ENCODE measurements around the gene ZNF544. TPM values are rescaled to one million over a fixed set of nuclear protein-coding genes. Genes with fewer than 3 reads are reported as not detected.
A peak's percentile ranks its signal among the peaks of the same experiment; 100 is the strongest.
"Not testable (repeated sequence)": the region's sequence is repeated elsewhere in the genome, so short reads cannot be mapped to it uniquely, and the experiment has no call there.

Gene ZNF544
- total RNA-seq, 1 experiment from 2014 or later = 64.3 TPM

- no peak for DNase-seq (ENCODE audit: low spot score)
- in situ Hi-C loops (cut with HindIII; ENCODE audit: low sequenced_read_pairs) = no loop called here
Observed at GRCh38 chr19:58294743-58295374, 66.1 kb downstream of the ZNF544 start.

DNA sequence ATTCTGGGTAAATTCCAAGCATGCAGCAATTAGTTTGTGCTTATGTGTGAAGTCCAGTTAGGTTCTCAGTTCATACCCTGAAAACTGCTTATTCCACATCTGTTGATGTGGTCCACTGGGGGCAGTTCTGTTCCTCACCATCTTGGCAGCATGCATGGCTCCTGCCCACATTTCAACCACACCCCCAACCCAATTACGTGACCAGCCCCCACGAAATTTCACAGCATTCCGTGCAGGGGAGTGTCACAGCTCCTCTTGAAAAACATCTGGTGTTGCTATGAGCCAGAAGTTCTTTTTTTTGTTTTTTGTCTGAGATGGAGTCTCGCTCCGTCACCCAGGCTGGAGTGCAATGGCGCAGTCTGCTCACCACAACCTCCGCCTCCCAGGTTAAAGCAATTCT lies 67.4 kb downstream of the ZNF544 start:
- no peak for DNase-seq (ENCODE audit: low spot score)
- in situ Hi-C loops (cut with HindIII; ENCODE audit: low sequenced_read_pairs) = no loop called here

- in situ Hi-C loops (cut with HindIII; ENCODE audit: low sequenced_read_pairs) = no loop called here
- DNase-seq (ENCODE audit: low spot score) = no peak
Observed at GRCh38 chr19:58300620-58301019, 71.9 kb downstream of the ZNF544 start.

GRCh38 chr19:58304255-58304654 lies 75.5 kb downstream of the ZNF544 start:
- DNase-seq (ENCODE audit: low spot score) = no peak
- in situ Hi-C loops (cut with HindIII; ENCODE audit: low sequenced_read_pairs) = no loop called here

DNA sequence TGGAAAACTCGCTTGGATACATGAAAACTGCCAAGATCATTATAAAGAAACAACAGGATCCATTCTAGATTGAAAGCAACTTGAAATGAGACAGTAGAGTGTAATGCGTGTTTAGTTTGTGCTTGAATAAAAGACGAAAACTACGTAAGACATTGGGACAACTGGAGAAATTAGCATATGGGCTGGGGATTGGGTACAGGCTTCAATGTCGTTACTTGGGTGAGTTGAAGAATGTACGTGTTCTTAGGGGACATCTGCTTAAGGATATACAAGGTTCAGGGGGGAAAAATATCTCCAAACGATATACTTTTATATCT lies 76.0 kb downstream of the ZNF544 start:
- in situ Hi-C loops (cut with HindIII; ENCODE audit: low sequenced_read_pairs) = no loop called here
- no peak for DNase-seq (ENCODE audit: low spot score)

- peak; percentile 99 for DNase-seq (ENCODE audit: low spot score)
- in situ Hi-C loops (cut with HindIII; ENCODE audit: low sequenced_read_pairs) = no loop called here
Observed at GRCh38 chr19:58305065-58305931, 76.6 kb downstream of the ZNF544 start, which contains the start of gene ERVK3-1. Gene ERVK3-1, plus strand, starts transcription at chr19:58305377. Its CDS starts 6,792 bp downstream, at chr19:58312169.

DNA sequence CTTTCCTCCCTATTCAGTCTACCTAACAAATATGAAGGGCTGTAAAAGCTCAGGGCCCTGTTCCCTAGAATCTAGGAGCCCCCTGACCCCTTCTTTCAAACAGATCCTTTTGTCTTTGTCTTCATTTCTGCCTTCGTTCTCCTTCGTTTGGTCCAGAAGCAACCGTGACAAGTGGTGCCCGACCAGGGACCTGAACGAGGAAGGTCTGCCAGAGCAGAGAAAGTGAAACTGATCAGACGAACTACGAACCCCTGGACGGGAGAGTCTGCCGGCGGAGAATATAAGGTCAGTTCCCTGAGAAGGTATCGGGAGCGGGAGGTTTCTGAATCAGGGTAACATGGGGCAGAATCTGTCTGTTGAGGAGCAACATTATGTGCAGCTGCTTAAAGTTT lies 77.2 kb downstream of the ZNF544 start:
- DNase-seq (ENCODE audit: low spot score) = no peak
- in situ Hi-C loops (cut with HindIII; ENCODE audit: low sequenced_read_pairs) = no loop called here

DNA sequence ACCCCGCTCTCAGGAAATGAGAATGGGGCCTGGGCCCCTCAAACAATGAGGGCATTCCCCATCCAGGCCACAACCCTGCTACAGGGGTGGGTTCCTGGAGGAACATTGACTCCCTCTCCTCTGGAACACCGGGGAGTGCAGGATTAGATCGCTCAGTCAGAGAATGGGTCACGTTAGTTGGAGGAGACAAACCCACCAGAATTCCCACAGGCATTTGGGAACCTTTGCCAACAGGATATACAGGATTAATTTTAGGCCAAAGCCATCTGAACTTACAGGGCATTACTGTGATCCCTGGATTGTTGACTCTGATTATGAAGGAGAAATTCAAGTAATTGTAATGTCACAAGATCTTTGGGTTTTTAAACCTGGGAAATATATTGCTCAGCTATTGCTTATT lies 79.0 kb downstream of the ZNF544 start:
- no peak for DNase-seq (ENCODE audit: low spot score)
- in situ Hi-C loops (cut with HindIII; ENCODE audit: low sequenced_read_pairs) = no loop called here

GRCh38 chr19:58310685-58311084 lies 82.0 kb downstream of the ZNF544 start:
- peak; percentile 63 for DNase-seq (ENCODE audit: low spot score)
- in situ Hi-C loops (cut with HindIII; ENCODE audit: low sequenced_read_pairs) = not testable (repeated sequence)

DNA sequence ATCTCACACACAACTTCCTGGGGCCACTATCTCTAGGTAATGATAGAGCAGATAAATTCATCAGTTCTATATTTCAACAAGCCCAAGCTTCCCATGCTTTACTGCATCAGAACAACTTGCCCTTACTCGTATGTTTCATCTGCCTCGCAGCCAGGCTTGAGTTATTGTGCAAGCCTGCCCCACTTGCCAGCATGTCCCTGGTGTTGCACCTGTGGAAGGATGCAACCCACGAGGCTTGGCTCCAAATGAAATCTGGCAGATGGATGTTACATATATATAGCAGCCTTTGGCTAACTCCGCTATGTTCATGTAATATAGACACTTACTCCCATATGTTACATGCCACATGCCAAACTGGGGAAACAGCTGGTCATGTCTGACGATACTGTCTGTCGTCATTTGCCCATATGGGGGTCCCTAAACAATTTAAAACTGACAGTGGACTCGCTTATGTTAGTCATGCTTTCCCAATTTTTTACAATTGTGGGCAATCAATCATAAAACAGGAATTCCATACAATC lies 82.7 kb downstream of the ZNF544 start:
- in situ Hi-C loops (cut with HindIII; ENCODE audit: low sequenced_read_pairs) = no loop called here
- no peak for DNase-seq (ENCODE audit: low spot score)

Other genes with a start within 250 kb of the ZNF544 start
- gene ZNF606, start 226.1 kb upstream of the ZNF544 start, total RNA-seq (2014; rRNA removed; shearing (Covaris generic)) = 28.9 and 30.2 TPM in 2 replicates
- not detected in 2 replicates for gene ZSCAN1, start 194.9 kb upstream of the ZNF544 start, total RNA-seq (2014; rRNA removed; shearing (Covaris generic))
- gene ZNF135, start 169.6 kb upstream of the ZNF544 start, total RNA-seq (2014; rRNA removed; shearing (Covaris generic)) = 0.06 TPM in 1 of 2 replicates, not detected in the other
- 39.8 and 58.3 TPM in 2 replicates for gene ZSCAN18, start 130.7 kb upstream of the ZNF544 start, total RNA-seq (2014; rRNA removed; shearing (Covaris generic))
- 14.5 and 16.9 TPM in 2 replicates for gene ZNF329, start 78.1 kb upstream of the ZNF544 start, total RNA-seq (2014; rRNA removed; shearing (Covaris generic))
- 41.3 and 54.2 TPM in 2 replicates for gene ZNF274, start 45.9 kb upstream of the ZNF544 start, total RNA-seq (2014; rRNA removed; shearing (Covaris generic))
- gene ZNF8, start 50.0 kb downstream of the ZNF544 start, total RNA-seq (2014; rRNA removed; shearing (Covaris generic)) = 5.2 and 6.5 TPM in 2 replicates
- gene ERVK3-1, start 76.5 kb downstream of the ZNF544 start, total RNA-seq (2014; rRNA removed; shearing (Covaris generic)) = 22.0 and 23.4 TPM in 2 replicates
- gene ZSCAN22, start 98.1 kb downstream of the ZNF544 start, total RNA-seq (2014; rRNA removed; shearing (Covaris generic)) = 2.9 and 3.7 TPM in 2 replicates
- gene A1BG, start 124.6 kb downstream of the ZNF544 start, total RNA-seq (2014; rRNA removed; shearing (Covaris generic)) = 64.2 and 80.3 TPM in 2 replicates
- 1.2 and 4.7 TPM in 2 replicates for gene ZNF497, start 133.8 kb downstream of the ZNF544 start, total RNA-seq (2014; rRNA removed; shearing (Covaris generic))
- gene ZNF837, start 152.1 kb downstream of the ZNF544 start, total RNA-seq (2014; rRNA removed; shearing (Covaris generic)) = 9.2 and 9.6 TPM in 2 replicates
- 2,081 and 2,975 TPM in 2 replicates for gene RPS5, start 158.4 kb downstream of the ZNF544 start, total RNA-seq (2014; rRNA removed; shearing (Covaris generic))
- not detected in 2 replicates for gene RNF225, start 166.7 kb downstream of the ZNF544 start, total RNA-seq (2014; rRNA removed; shearing (Covaris generic))
- 25.8 and 60.2 TPM in 2 replicates for gene ZNF584, start 179.7 kb downstream of the ZNF544 start, total RNA-seq (2014; rRNA removed; shearing (Covaris generic))
- not detected in 2 replicates for gene ZNF132, start 211.2 kb downstream of the ZNF544 start, total RNA-seq (2014; rRNA removed; shearing (Covaris generic))
- 8.1 and 11.0 TPM in 2 replicates for gene ZNF324B, start 222.7 kb downstream of the ZNF544 start, total RNA-seq (2014; rRNA removed; shearing (Covaris generic))
- 10.8 and 11.6 TPM in 2 replicates for gene ZNF324, start 238.2 kb downstream of the ZNF544 start, total RNA-seq (2014; rRNA removed; shearing (Covaris generic))
- gene ZNF446, start 247.4 kb downstream of the ZNF544 start, total RNA-seq (2014; rRNA removed; shearing (Covaris generic)) = 12.8 and 22.3 TPM in 2 replicates